HEK293 (cell line): Measurements from ENCODE around the gene ACACB.

Experiments used
- CTCF ChIA-PET: fragments of 350-600 bp; formaldehyde crosslinking; extraction: SDS; loops from one replicate; lab custom pipeline; 2021; ENCODE audit warnings: antibody characterized with exemption; lab: Yijun Ruan, JAX
- POLR2A ChIA-PET: fragments of 300-600 bp; formaldehyde crosslinking; extraction: SDS; loops from one replicate; lab custom pipeline; 2020; ENCODE audit warnings: antibody characterized with exemption, inconsistent platforms; lab: Yijun Ruan, JAX
- H3K27ac ChIP-seq: fragments of 200-500 bp; sonication (Bioruptor generic); 2 replicates; pipeline ENCODE4 v1.5.1; 2014; ENCODE audit warnings: low read depth, low read length, control low read depth, inconsistent platforms; ENCODE audit errors: extremely low read depth
- H3K36me3 ChIP-seq, 2 experiments: fragments of 200-500 bp in 1 of 2; sonication (Bioruptor generic) in 1 of 2; 1 replicate in 1 of 2; 2 replicates in 1 of 2; pipeline ENCODE4 v1.5.1; 2014 to 2017; ENCODE audit warnings: inconsistent platforms in 2 of 2, low read length in 2 of 2; ENCODE audit not compliant: control insufficient read depth in 2 of 2, insufficient read depth in 1 of 2
- H3K4me1 ChIP-seq: fragments of 200-500 bp; sonication (Bioruptor generic); 2 replicates; pipeline ENCODE4 v1.5.1; 2014; ENCODE audit warnings: mild to moderate bottlenecking, low read length, inconsistent platforms; ENCODE audit not compliant: control insufficient read depth, insufficient read depth
- H3K4me3 ChIP-seq: 2 replicates; pipeline ENCODE4 v1.5.1; 2011; ENCODE audit warnings: low read depth, mild to moderate bottlenecking, control low read depth, low read length, moderate library complexity
- H3K9me3 ChIP-seq: fragments of 200-500 bp; sonication (Bioruptor generic); 2 replicates; pipeline ENCODE4 v1.5.1; 2014; ENCODE audit warnings: low read depth, low read length, inconsistent platforms; ENCODE audit not compliant: control insufficient read depth, insufficient read depth
- OVOL3 ChIP-seq: fragments of 450-650 bp; formaldehyde crosslinking; IDR thresholded peaks from 2 replicates; pipeline ENCODE4 v1.5.1; 2016; ENCODE audit warnings: missing biosample characterization, missing genetic modification characterization
- PRDM6 ChIP-seq: fragments of 450-650 bp; formaldehyde crosslinking; IDR thresholded peaks from 2 replicates; pipeline ENCODE4 v1.5.1; 2017; ENCODE audit warnings: missing biosample characterization, missing genetic modification characterization
- RBAK ChIP-seq: fragments of 450-650 bp; formaldehyde crosslinking; IDR thresholded peaks from 2 replicates; pipeline ENCODE4 v1.5.1; 2016; ENCODE audit warnings: missing biosample characterization, missing genetic modification characterization
- SETDB1 ChIP-seq: IDR thresholded peaks from one replicate; pipeline ENCODE4 v1.6.1; 2017; ENCODE audit warnings: mild to moderate bottlenecking, low read length, moderate library complexity, mixed read lengths; ENCODE audit not compliant: insufficient read length
- ZBTB1 ChIP-seq: fragments of 450-650 bp; formaldehyde crosslinking; IDR thresholded peaks from 2 replicates; pipeline ENCODE4 v1.5.1; 2016; ENCODE audit warnings: missing biosample characterization, missing genetic modification characterization
- ZFHX2 ChIP-seq: fragments of 450-650 bp; formaldehyde crosslinking; conservative IDR thresholded peaks from 2 replicates; pipeline ENCODE4 v1.5.1; 2016; ENCODE audit warnings: missing biosample characterization, missing genetic modification characterization
- ZNF133 ChIP-seq: fragments of 450-650 bp; formaldehyde crosslinking; IDR thresholded peaks from 2 replicates; pipeline ENCODE4 v1.5.1; 2016; ENCODE audit warnings: missing biosample characterization, missing genetic modification characterization
- ZNF155 ChIP-seq: fragments of 450-650 bp; formaldehyde crosslinking; IDR thresholded peaks from 2 replicates; pipeline ENCODE4 v1.5.1; 2016; ENCODE audit warnings: missing biosample characterization, missing genetic modification characterization
- ZNF18 ChIP-seq: fragments of 450-650 bp; formaldehyde crosslinking; IDR thresholded peaks from 2 replicates; pipeline ENCODE4 v1.5.1; 2016; ENCODE audit warnings: missing biosample characterization, missing genetic modification characterization
- ZNF19 ChIP-seq: fragments of 450-650 bp; formaldehyde crosslinking; IDR thresholded peaks from 2 replicates; pipeline ENCODE4; 2016; ENCODE audit warnings: missing biosample characterization, missing genetic modification characterization, low read depth
- ZNF266 ChIP-seq: fragments of 450-650 bp; formaldehyde crosslinking; IDR thresholded peaks from 2 replicates; pipeline ENCODE4 v1.5.1; 2016; ENCODE audit warnings: missing biosample characterization, missing genetic modification characterization, low read depth
- ZNF292 ChIP-seq: fragments of 450-650 bp; formaldehyde crosslinking; IDR thresholded peaks from 2 replicates; pipeline ENCODE4 v1.5.1; 2016; ENCODE audit warnings: low read depth, missing biosample characterization, missing genetic modification characterization, borderline replicate concordance
- ZNF324 ChIP-seq: fragments of 450-650 bp; formaldehyde crosslinking; IDR thresholded peaks from 2 replicates; pipeline ENCODE4 v1.5.1; 2016; ENCODE audit warnings: missing biosample characterization, missing genetic modification characterization
- ZNF335 ChIP-seq: fragments of 450-650 bp; formaldehyde crosslinking; conservative IDR thresholded peaks from 2 replicates; pipeline ENCODE4 v1.5.1; 2016; ENCODE audit warnings: missing biosample characterization, missing genetic modification characterization
- ZNF404 ChIP-seq: fragments of 450-650 bp; formaldehyde crosslinking; IDR thresholded peaks from 2 replicates; pipeline ENCODE4 v1.5.1; 2017; ENCODE audit warnings: missing biosample characterization, missing genetic modification characterization
- ZNF558 ChIP-seq: fragments of 450-650 bp; formaldehyde crosslinking; IDR thresholded peaks from 2 replicates; pipeline ENCODE4 v1.5.1; 2016; ENCODE audit warnings: missing biosample characterization, missing genetic modification characterization
- ZNF645 ChIP-seq: fragments of 450-650 bp; formaldehyde crosslinking; IDR thresholded peaks from 2 replicates; pipeline ENCODE4; 2016; ENCODE audit warnings: missing biosample characterization, missing genetic modification characterization
- ZNF654 ChIP-seq: fragments of 450-650 bp; formaldehyde crosslinking; IDR thresholded peaks from 2 replicates; pipeline ENCODE4 v1.5.1; 2016; ENCODE audit warnings: low read depth, missing biosample characterization, missing genetic modification characterization
- ZNF664 ChIP-seq: fragments of 450-650 bp; formaldehyde crosslinking; IDR thresholded peaks from 2 replicates; pipeline ENCODE4 v1.5.1; 2016; ENCODE audit warnings: missing biosample characterization, missing genetic modification characterization
- ZNF701 ChIP-seq: fragments of 450-650 bp; formaldehyde crosslinking; IDR thresholded peaks from 2 replicates; pipeline ENCODE4 v1.5.1; 2016; ENCODE audit warnings: missing biosample characterization, missing genetic modification characterization
- ZNF747 ChIP-seq: fragments of 450-650 bp; formaldehyde crosslinking; IDR thresholded peaks from 2 replicates; pipeline ENCODE4 v1.5.1; 2016; ENCODE audit warnings: missing biosample characterization, missing genetic modification characterization
- ZNF777 ChIP-seq: fragments of 450-650 bp; formaldehyde crosslinking; IDR thresholded peaks from 2 replicates; pipeline ENCODE4 v1.5.1; 2017; ENCODE audit warnings: missing biosample characterization, missing genetic modification characterization, borderline replicate concordance
- ZNF791 ChIP-seq: fragments of 450-650 bp; formaldehyde crosslinking; IDR thresholded peaks from 2 replicates; pipeline ENCODE4 v1.5.1; 2016; ENCODE audit warnings: missing biosample characterization, missing genetic modification characterization
- TF ChIP-seq, protein P1 (sequence below): fragments of 450-650 bp; formaldehyde crosslinking; IDR thresholded peaks from 2 replicates; pipeline ENCODE4 v1.5.1; 2016; ENCODE audit warnings: missing biosample characterization, missing genetic modification characterization

Gene ACACB

DNA sequence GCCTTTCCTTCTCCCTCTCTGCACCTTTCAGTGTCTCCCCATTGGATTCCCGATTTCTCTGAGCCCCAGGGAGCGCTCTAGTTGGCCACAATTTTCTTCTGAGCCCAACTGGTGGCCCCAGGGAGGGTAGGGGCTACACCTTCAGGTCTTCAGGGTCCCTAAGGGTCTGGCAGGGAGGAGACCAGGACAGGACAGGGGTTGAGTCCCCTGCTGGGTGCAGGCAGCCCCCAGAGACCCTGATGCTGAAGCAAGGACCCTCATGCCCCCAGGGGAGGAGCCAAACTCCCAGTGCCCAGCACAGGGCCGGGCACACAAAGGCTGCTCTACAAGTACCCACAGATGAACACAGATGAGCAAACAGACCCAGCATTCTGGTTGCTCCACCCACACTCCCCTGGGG is 180.0 kb downstream of the ACACB start:
- no peak overlapping the region for H3K4me3 ChIP-seq
- H3K36me3 ChIP-seq, result no peaks in the 10 kb centered on the region
- no peaks in the 10 kb centered on the region for H3K4me1 ChIP-seq
- ChIA-PET CTCF (no interaction called here), POLR2A (no interaction called here)
- H3K27ac ChIP-seq, result no peak overlapping the region
- TF ChIP-seq ZNF664 (tag by site-specific recombination) (no peak), OVOL3 (tag by site-specific recombination) (no peak), ZNF404 (tag by site-specific recombination) (no peak), ZBTB1 (no peak), ZNF747 (tag by site-specific recombination) (no peak), ZFHX2 (tag by site-specific recombination) (no peak), ZNF654 (tag by site-specific recombination) (no peak)
- no peaks in the 10 kb centered on the region for H3K9me3 ChIP-seq

DNA sequence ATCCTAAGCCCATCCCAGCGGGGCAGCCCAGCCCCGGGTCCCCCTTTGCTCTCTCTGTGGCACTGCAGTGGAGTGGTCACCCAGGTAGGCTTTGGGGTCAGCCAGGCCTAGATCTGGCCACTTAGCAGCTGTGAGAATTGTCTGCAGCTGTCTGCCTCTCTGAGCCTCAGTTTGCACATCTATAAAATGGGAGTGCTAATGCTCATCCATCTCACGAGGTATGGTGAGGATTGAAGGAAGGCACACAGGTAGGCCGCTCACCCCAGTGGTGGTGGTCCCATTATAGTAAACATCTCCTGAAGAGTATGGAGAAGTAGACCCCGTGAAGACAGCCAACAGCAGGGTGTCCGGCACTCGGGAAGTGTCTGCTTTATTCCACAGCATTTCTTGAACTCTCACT is 183.5 kb downstream of the ACACB start:
- H3K27ac ChIP-seq, result no peak overlapping the region
- no peaks in the 10 kb centered on the region for H3K36me3 ChIP-seq
- H3K4me3 ChIP-seq, result no peak overlapping the region
- POLR2A ChIA-PET, result no interaction called here
- CTCF ChIA-PET, result no interaction called here
- H3K9me3 ChIP-seq, result no peaks in the 10 kb centered on the region
- peaks cover 5% of the 10 kb centered on the region; the same call in 1 of the 2 replicates for H3K4me1 ChIP-seq
- TF ChIP-seq ZNF701 (tag by site-specific recombination) (no peak), ZNF266 (tag by site-specific recombination) (no peak), ZNF645 (tag by site-specific recombination) (no peak), ZNF335 (no peak)

GRCh38 chr12:109301643-109302168 is 185.3 kb downstream of the ACACB start:
- no peak overlapping the region for H3K27ac ChIP-seq
- POLR2A ChIA-PET, result no interaction called here
- no peak overlapping the region for H3K4me3 ChIP-seq
- CTCF ChIA-PET, result interaction anchor here (0.5 to 1.2 kb wide), 3 partner anchors 91 to 200 kb away, joined by 3 to 4 read pairs (median 3); no protein-coding TSS in a partner anchor
- peaks cover 5% of the 10 kb centered on the region; the same call in 1 of the 2 replicates for H3K4me1 ChIP-seq
- H3K36me3 ChIP-seq, result no peaks in the 10 kb centered on the region
- no peaks in the 10 kb centered on the region for H3K9me3 ChIP-seq
- TF ChIP-seq PRDM6 (tag by site-specific recombination) (no peak), ZNF324 (tag by site-specific recombination) (no peak), ZNF133 (tag by site-specific recombination) (no peak), ZNF777 (tag by site-specific recombination) (no peak), ZNF791 (no peak), ZNF19 (tag by site-specific recombination) (no peak), ZNF404 (tag by site-specific recombination) (no peak), ZNF18 (tag by site-specific recombination) (no peak), RBAK (tag by site-specific recombination) (no peak), ZNF155 (no peak), ZNF292 (tag by site-specific recombination) (no peak), SETDB1 (no peak), ZNF558 (tag by site-specific recombination) (no peak)
- TF ChIP-seq, protein P1, sequence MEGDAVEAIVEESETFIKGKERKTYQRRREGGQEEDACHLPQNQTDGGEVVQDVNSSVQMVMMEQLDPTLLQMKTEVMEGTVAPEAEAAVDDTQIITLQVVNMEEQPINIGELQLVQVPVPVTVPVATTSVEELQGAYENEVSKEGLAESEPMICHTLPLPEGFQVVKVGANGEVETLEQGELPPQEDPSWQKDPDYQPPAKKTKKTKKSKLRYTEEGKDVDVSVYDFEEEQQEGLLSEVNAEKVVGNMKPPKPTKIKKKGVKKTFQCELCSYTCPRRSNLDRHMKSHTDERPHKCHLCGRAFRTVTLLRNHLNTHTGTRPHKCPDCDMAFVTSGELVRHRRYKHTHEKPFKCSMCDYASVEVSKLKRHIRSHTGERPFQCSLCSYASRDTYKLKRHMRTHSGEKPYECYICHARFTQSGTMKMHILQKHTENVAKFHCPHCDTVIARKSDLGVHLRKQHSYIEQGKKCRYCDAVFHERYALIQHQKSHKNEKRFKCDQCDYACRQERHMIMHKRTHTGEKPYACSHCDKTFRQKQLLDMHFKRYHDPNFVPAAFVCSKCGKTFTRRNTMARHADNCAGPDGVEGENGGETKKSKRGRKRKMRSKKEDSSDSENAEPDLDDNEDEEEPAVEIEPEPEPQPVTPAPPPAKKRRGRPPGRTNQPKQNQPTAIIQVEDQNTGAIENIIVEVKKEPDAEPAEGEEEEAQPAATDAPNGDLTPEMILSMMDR (tag by site-specific recombination), result no peak
